Astrocyte (in vitro differentiated cells and primary cell): ENCODE data around the gene SMIM41. TPM values are rescaled to one million over a fixed set of nuclear protein-coding genes. Genes with fewer than 3 reads are reported as not detected.

Experiments used
- DNase-seq: peaks from one replicate; pipeline ENCODE4 v3.0.0-alpha.2; 2010; ENCODE audit warnings: low read depth
- FAIRE-seq: peaks from 2 replicates; lab custom pipeline; 2011; peaks lifted over from hg19 to GRCh38; lab: Jason Lieb, UNC
- H2AFZ ChIP-seq: 2 replicates; pipeline ENCODE4 v1.6.0; 2012; ENCODE audit warnings: low read depth, low read length, inconsistent platforms
- H3K27ac ChIP-seq: 2 replicates; pipeline ENCODE4 v1.5.1; 2011; ENCODE audit warnings: low read depth, low read length, inconsistent platforms
- H3K27me3 ChIP-seq: 2 replicates; pipeline ENCODE4 v1.6.0; 2011; ENCODE audit warnings: low read length, inconsistent platforms; ENCODE audit not compliant: insufficient read depth
- H3K36me3 ChIP-seq: 2 replicates; pipeline ENCODE4 v1.5.1; 2011; ENCODE audit warnings: low read length, inconsistent platforms; ENCODE audit not compliant: insufficient read depth
- H3K4me1 ChIP-seq: 2 replicates; pipeline ENCODE4 v1.5.1; 2011; ENCODE audit warnings: low read length, inconsistent platforms; ENCODE audit not compliant: insufficient read depth
- H3K4me2 ChIP-seq: 2 replicates; pipeline ENCODE4 v1.6.0; 2012; ENCODE audit warnings: low read length, inconsistent platforms
- H3K4me3 ChIP-seq: 2 replicates; pipeline ENCODE4 v1.5.1; 2011; ENCODE audit warnings: low read depth, mild to moderate bottlenecking, low read length, inconsistent platforms; ENCODE audit not compliant: insufficient read depth
- H3K79me2 ChIP-seq: 2 replicates; pipeline ENCODE4 v1.6.0; 2012; ENCODE audit warnings: mild to moderate bottlenecking, low read length, inconsistent platforms; ENCODE audit not compliant: insufficient read depth
- H3K9ac ChIP-seq: 2 replicates; pipeline ENCODE4 v1.6.0; 2012; ENCODE audit warnings: mild to moderate bottlenecking, low read length, inconsistent platforms
- H3K9me3 ChIP-seq: 2 replicates; pipeline ENCODE4 v1.5.1; 2012; ENCODE audit warnings: low read depth, mild to moderate bottlenecking, low read length, inconsistent platforms; ENCODE audit not compliant: insufficient read depth
- H4K20me1 ChIP-seq: 2 replicates; pipeline ENCODE4 v1.6.0; 2012; ENCODE audit warnings: low read length, inconsistent platforms; ENCODE audit not compliant: insufficient read depth
- H3K27ac Mint-ChIP-seq: one replicate; pipeline ENCODE4 v1.8.0; 2021; ENCODE audit warnings: mild to moderate bottlenecking, mixed read lengths; ENCODE audit not compliant: unreplicated experiment
- H3K27me3 Mint-ChIP-seq: one replicate; pipeline ENCODE4 v1.8.0; 2021; ENCODE audit warnings: low read depth, mixed read lengths; ENCODE audit not compliant: unreplicated experiment
- H3K36me3 Mint-ChIP-seq: one replicate; pipeline ENCODE4 v1.8.0; 2021; ENCODE audit warnings: low read depth, mixed read lengths; ENCODE audit not compliant: unreplicated experiment
- H3K4me1 Mint-ChIP-seq: one replicate; pipeline ENCODE4 v1.8.0; 2021; ENCODE audit warnings: low read depth, mixed read lengths; ENCODE audit not compliant: unreplicated experiment
- H3K4me3 Mint-ChIP-seq: one replicate; pipeline ENCODE4 v1.8.0; 2021; ENCODE audit warnings: mild to moderate bottlenecking, moderate library complexity, mixed read lengths; ENCODE audit not compliant: unreplicated experiment
- H3K9me3 Mint-ChIP-seq: one replicate; pipeline ENCODE4 v1.8.0; 2021; ENCODE audit warnings: mild to moderate bottlenecking, mixed read lengths; ENCODE audit not compliant: unreplicated experiment
- CTCF ChIP-seq: IDR thresholded peaks from 2 replicates; pipeline ENCODE4 v1.5.1; 2011; ENCODE audit warnings: low read depth, mild to moderate bottlenecking, inconsistent platforms, low read length, moderate library complexity; ENCODE audit not compliant: insufficient read depth
- EZH2 ChIP-seq: IDR thresholded peaks from 2 replicates; pipeline ENCODE4 v1.6.1; 2012; ENCODE audit warnings: mild to moderate bottlenecking, low read length, inconsistent platforms; ENCODE audit not compliant: insufficient read depth
- total RNA-seq: library from RNA; stranded (reverse); gene quantifications from 2 replicates; pipeline ENCODE4 v1.2.1, GENCODE V29; 2021

SMIM41 gene
- total RNA-seq, 1 donor from 2014 or later, result 0.18 TPM

GRCh38 chr12:52062167-52063081, 17.1 kb upstream of the SMIM41 start:
- no peak overlapping the region for H3K4me3 Mint-ChIP-seq
- Histone ChIP-seq H3K27me3 (no peaks in the 10 kb centered on the region), H4K20me1 (peaks cover 2% of the 10 kb centered on the region), H2AFZ (no peak overlapping the region), H3K4me2 (no peak overlapping the region), H3K4me1 (peaks cover 13% of the 10 kb centered on the region), H3K9me3 (no peaks in the 10 kb centered on the region), H3K9ac (no peak overlapping the region), H3K36me3 (no peaks in the 10 kb centered on the region), H3K27ac (no peak overlapping the region), H3K79me2 (no peaks in the 10 kb centered on the region), H3K4me3 (no peak overlapping the region)
- FAIRE-seq (no peak), DNase-seq (no peak)
- no peak overlapping the region for H3K27ac Mint-ChIP-seq
- no peak for TF ChIP-seq EZH2
- no peak for TF ChIP-seq CTCF
- peaks cover 23% of the 10 kb centered on the region for H3K27me3 Mint-ChIP-seq
- H3K4me1 Mint-ChIP-seq, result no peaks in the 10 kb centered on the region
- no peaks in the 10 kb centered on the region for H3K36me3 Mint-ChIP-seq
- H3K9me3 Mint-ChIP-seq, result no peaks in the 10 kb centered on the region

GRCh38 chr12:52063082-52063924, 16.2 kb upstream of the SMIM41 start:
- Histone ChIP-seq H4K20me1 (no peaks in the 10 kb centered on the region), H3K27ac (peak overlapping the region; percentile 72), H3K4me1 (peaks cover 13% of the 10 kb centered on the region), H3K9ac (peak overlapping the region; percentile 68), H3K79me2 (no peaks in the 10 kb centered on the region), H3K27me3 (no peaks in the 10 kb centered on the region), H3K4me2 (peak overlapping the region; percentile 30), H2AFZ (peak overlapping the region; percentile 14), H3K4me3 (no peak overlapping the region), H3K9me3 (no peaks in the 10 kb centered on the region), H3K36me3 (no peaks in the 10 kb centered on the region)
- Mint-ChIP-seq H3K27ac (no peak overlapping the region), H3K27me3 (peaks cover 23% of the 10 kb centered on the region), H3K4me3 (peak overlapping the region; percentile 20), H3K4me1 (no peaks in the 10 kb centered on the region), H3K9me3 (no peaks in the 10 kb centered on the region), H3K36me3 (no peaks in the 10 kb centered on the region)
- DNase-seq, result no peak
- TF ChIP-seq CTCF, result no peak
- TF ChIP-seq EZH2, result no peak
- FAIRE-seq, result no peak
